Activated CD4-positive, alpha-beta T cell treated with anti-CD3 and anti-CD28 coated beads for 36 hours (primary cell): ENCODE data around the gene ASCC1. TPM values are rescaled to one million over a fixed set of nuclear protein-coding genes. Genes with fewer than 3 reads are reported as not detected.

Source experiments
- ATAC-seq: fragments of 200-7000 bp; cut with Tn5 transposase; one replicate; pipeline ENCODE4 v1.10.0; 2021; ENCODE audit warnings: mild to moderate bottlenecking, moderate library complexity
- CTCF ChIA-PET: fragments of 350-600 bp; sonication (Branson Sonifier 250); formaldehyde crosslinking; loops from one replicate; lab custom pipeline; 2021; ENCODE audit warnings: antibody characterized with exemption; lab: Charles Lee
- POLR2A ChIA-PET: fragments of 350-600 bp; sonication (Branson Sonifier 250); formaldehyde crosslinking; loops from one replicate; lab custom pipeline; 2021; ENCODE audit warnings: antibody characterized with exemption, inconsistent platforms; lab: Charles Lee
- DNase-seq: peaks from one replicate; pipeline ENCODE4 v3.0.0-alpha.2; 2020
- H3K27ac Mint-ChIP-seq: one replicate; pipeline ENCODE4 v1.8.0; 2021; ENCODE audit warnings: mixed read lengths
- H3K27me3 Mint-ChIP-seq: one replicate; pipeline ENCODE4 v1.8.0; 2021; ENCODE audit warnings: mixed read lengths
- H3K36me3 Mint-ChIP-seq: one replicate; pipeline ENCODE4 v1.8.0; 2021; ENCODE audit warnings: low read depth, mixed read lengths
- H3K4me1 Mint-ChIP-seq: one replicate; pipeline ENCODE4 v1.8.0; 2021; ENCODE audit warnings: mixed read lengths
- H3K4me3 Mint-ChIP-seq: one replicate; pipeline ENCODE4 v1.8.0; 2021; ENCODE audit warnings: mild to moderate bottlenecking, moderate library complexity, mixed read lengths
- H3K9me3 Mint-ChIP-seq: one replicate; pipeline ENCODE4 v1.8.0; 2021; ENCODE audit warnings: low read depth, mixed read lengths
- intact Hi-C, 2 experiments: fragments of 100-400 bp; cut with DNase I in 1 of 2; cut with micrococcal nuclease in 1 of 2; formaldehyde crosslinking; loops; one replicate each; pipeline versions ENCODE4 v1.14.2 to v1.15.1; 2022 to 2024; cut with DNase I, micrococcal nuclease
- total RNA-seq, 2 experiments: library from RNA; stranded (reverse); gene quantifications; one replicate each; pipeline ENCODE4 v1.2.3, GENCODE V29; 2021

Gene ASCC1
- total RNA-seq, 2 experiments from 2014 or later: 67.8 to 68.9 TPM

- intact Hi-C loops: loop anchor here (2.0 to 10.0 kb wide), 3 partner anchors 89 to 204 kb away; no protein-coding TSS in a partner anchor
- Mint-ChIP-seq H3K4me1 (peaks cover 33% of the 10 kb centered on the region), H3K27me3 (no peaks in the 10 kb centered on the region), H3K36me3 (peaks cover 25% of the 10 kb centered on the region), H3K4me3 (no peak overlapping the region), H3K27ac (no peak overlapping the region), H3K9me3 (peaks cover 3% of the 10 kb centered on the region)
- ChIA-PET CTCF (interaction anchor here (0.5 to 3.0 kb wide), 11 partner anchors 10 to 205 kb away, joined by 3 to 14 read pairs (median 3); partner anchors contain the start of gene ASCC1), POLR2A (interaction anchor here (0.5 to 0.9 kb wide), 5 partner anchors 21 to 254 kb away, joined by 3 to 5 read pairs (median 3); no protein-coding TSS in a partner anchor)
- no peak for ATAC-seq
- no peak for DNase-seq
Observed at GRCh38 chr10:72132854-72133253, 83.2 kb downstream of the ASCC1 start.

GRCh38 chr10:72127571-72127970 lies 88.5 kb downstream of the ASCC1 start:
- POLR2A ChIA-PET: no interaction called here
- Mint-ChIP-seq H3K4me3 (no peak overlapping the region), H3K27me3 (no peaks in the 10 kb centered on the region), H3K36me3 (peaks cover 11% of the 10 kb centered on the region), H3K4me1 (peaks cover 29% of the 10 kb centered on the region), H3K27ac (no peak overlapping the region), H3K9me3 (no peaks in the 10 kb centered on the region)
- DNase-seq (no peak), ATAC-seq (no peak)
- intact Hi-C loops: no loop called here
- CTCF ChIA-PET: interaction anchor here (0.6 to 4.1 kb wide), 11 partner anchors 8 to 214 kb away, joined by 3 to 34 read pairs (median 4); no protein-coding TSS in a partner anchor

DNA sequence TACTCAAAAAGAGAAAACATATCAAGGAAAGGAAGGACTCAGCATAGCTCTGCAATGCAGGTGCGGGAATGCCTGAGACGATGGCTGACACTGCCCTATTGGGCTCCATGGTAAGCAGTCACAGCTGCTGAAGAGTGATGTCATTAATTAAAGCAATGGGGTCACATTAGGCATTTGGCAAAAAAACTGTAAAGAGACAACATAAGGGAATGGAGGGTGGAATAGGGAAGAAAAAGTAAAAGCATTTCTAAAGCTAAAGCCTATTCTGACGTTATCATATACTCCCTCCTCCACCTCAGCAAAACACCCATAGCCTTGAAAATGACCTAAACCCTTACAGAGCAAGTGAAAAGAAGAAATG lies 89.2 kb downstream of the ASCC1 start:
- Mint-ChIP-seq H3K4me3 (no peak overlapping the region), H3K27ac (no peak overlapping the region), H3K4me1 (peaks cover 34% of the 10 kb centered on the region), H3K9me3 (no peaks in the 10 kb centered on the region), H3K36me3 (peaks cover 12% of the 10 kb centered on the region), H3K27me3 (no peaks in the 10 kb centered on the region)
- ChIA-PET CTCF (interaction anchor here (0.6 to 4.1 kb wide), 15 partner anchors 9 to 215 kb away, joined by 3 to 34 read pairs (median 4); no protein-coding TSS in a partner anchor), POLR2A (no interaction called here)
- ATAC-seq (no peak), DNase-seq (no peak)
- intact Hi-C loops: loop anchor here in 1 of 2 experiments (1.0 kb wide), 1 partner anchor 213 kb away; no protein-coding TSS in a partner anchor

- H3K4me3 Mint-ChIP-seq: no peak overlapping the region
- H3K36me3 Mint-ChIP-seq: peaks cover 16% of the 10 kb centered on the region
- DNase-seq (no peak), ATAC-seq (peak; percentile 44)
- CTCF ChIA-PET: interaction anchor here (0.7 to 4.1 kb wide), 14 partner anchors 10 to 215 kb away, joined by 3 to 34 read pairs (median 4); no protein-coding TSS in a partner anchor
- intact Hi-C loops: loop anchor here in 1 of 2 experiments (1.0 kb wide), 1 partner anchor 214 kb away; no protein-coding TSS in a partner anchor
- POLR2A ChIA-PET: interaction anchor here (0.7 kb wide), 1 partner anchor 147 kb away, joined by 3 read pairs; no protein-coding TSS in a partner anchor
- no peaks in the 10 kb centered on the region for H3K27me3 Mint-ChIP-seq
- H3K4me1 Mint-ChIP-seq: peaks cover 39% of the 10 kb centered on the region
- H3K9me3 Mint-ChIP-seq: no peaks in the 10 kb centered on the region
- no peak overlapping the region for H3K27ac Mint-ChIP-seq
Observed at GRCh38 chr10:72126184-72126871, 89.7 kb downstream of the ASCC1 start.

DNA sequence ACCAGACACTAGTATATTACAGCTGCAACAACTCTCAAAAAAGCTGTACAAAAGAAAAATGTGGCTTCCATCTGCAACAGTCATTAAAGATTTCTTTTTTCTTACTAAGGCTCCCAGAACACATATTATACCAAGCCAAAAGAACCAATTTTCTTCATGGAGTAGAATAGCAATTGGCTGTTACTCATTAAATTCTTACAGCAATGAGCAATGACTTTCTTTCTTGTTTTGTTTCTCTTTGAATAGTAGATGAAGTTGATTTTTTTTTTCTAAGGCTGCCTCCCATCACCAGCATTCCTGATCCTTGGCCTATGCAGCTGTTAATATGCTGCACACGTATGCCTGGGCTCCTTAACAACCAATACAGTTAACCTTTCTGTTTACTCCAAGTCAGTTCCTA lies 91.1 kb downstream of the ASCC1 start:
- Mint-ChIP-seq H3K27me3 (no peaks in the 10 kb centered on the region), H3K27ac (peak overlapping the region; percentile 20), H3K4me3 (no peak overlapping the region), H3K4me1 (peaks cover 39% of the 10 kb centered on the region), H3K36me3 (peaks cover 18% of the 10 kb centered on the region), H3K9me3 (no peaks in the 10 kb centered on the region)
- no peak for ATAC-seq
- no peak for DNase-seq
- ChIA-PET POLR2A (interaction anchor here (0.8 kb wide), 1 partner anchor 766 kb away, joined by 3 read pairs; no protein-coding TSS in a partner anchor), CTCF (interaction anchor here (0.6 to 4.1 kb wide), 8 partner anchors 11 to 823 kb away, joined by 3 to 34 read pairs (median 4); no protein-coding TSS in a partner anchor)
- intact Hi-C loops: no loop called here

DNA sequence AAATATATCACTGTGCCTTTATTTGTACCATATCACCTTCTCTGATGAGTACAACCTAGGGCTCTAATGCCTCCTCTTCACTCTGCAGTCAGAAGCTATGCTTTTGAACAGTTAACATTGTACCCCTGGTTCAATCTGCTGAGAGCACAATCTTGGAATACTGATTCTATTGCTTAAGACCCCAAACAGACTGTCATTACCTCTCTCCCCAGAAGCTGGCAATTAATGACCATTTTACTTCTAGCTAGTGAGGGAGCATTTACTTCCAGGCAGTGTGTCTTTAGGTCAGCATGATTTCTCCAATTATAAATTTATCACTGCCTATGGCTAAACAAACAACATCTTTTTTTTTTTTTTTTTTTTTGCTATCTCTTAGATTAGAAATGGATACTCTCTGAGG lies 91.7 kb downstream of the ASCC1 start:
- CTCF ChIA-PET: interaction anchor here (1.0 to 2.2 kb wide), 3 partner anchors 11 to 217 kb away, joined by 3 to 8 read pairs (median 7); no protein-coding TSS in a partner anchor
- intact Hi-C loops: no loop called here
- Mint-ChIP-seq H3K27me3 (no peaks in the 10 kb centered on the region), H3K9me3 (no peaks in the 10 kb centered on the region), H3K4me3 (no peak overlapping the region), H3K27ac (no peak overlapping the region), H3K36me3 (peaks cover 20% of the 10 kb centered on the region), H3K4me1 (peaks cover 39% of the 10 kb centered on the region)
- no peak for DNase-seq
- ATAC-seq: no peak
- POLR2A ChIA-PET: interaction anchor here (0.7 to 0.8 kb wide), 2 partner anchors 14 to 767 kb away, joined by 3 read pairs; no protein-coding TSS in a partner anchor

- Mint-ChIP-seq H3K27me3 (no peaks in the 10 kb centered on the region), H3K9me3 (no peaks in the 10 kb centered on the region), H3K36me3 (peaks cover 20% of the 10 kb centered on the region), H3K4me1 (peaks cover 39% of the 10 kb centered on the region), H3K27ac (peak overlapping the region; percentile 58), H3K4me3 (no peak overlapping the region)
- CTCF ChIA-PET: interaction anchor here (1.0 to 2.2 kb wide), 4 partner anchors 9 to 218 kb away, joined by 3 to 8 read pairs (median 5); no protein-coding TSS in a partner anchor
- no peak for ATAC-seq
- no peak for DNase-seq
- intact Hi-C loops: no loop called here
- POLR2A ChIA-PET: no interaction called here
Observed at GRCh38 chr10:72123616-72124015, 92.5 kb downstream of the ASCC1 start.

DNA sequence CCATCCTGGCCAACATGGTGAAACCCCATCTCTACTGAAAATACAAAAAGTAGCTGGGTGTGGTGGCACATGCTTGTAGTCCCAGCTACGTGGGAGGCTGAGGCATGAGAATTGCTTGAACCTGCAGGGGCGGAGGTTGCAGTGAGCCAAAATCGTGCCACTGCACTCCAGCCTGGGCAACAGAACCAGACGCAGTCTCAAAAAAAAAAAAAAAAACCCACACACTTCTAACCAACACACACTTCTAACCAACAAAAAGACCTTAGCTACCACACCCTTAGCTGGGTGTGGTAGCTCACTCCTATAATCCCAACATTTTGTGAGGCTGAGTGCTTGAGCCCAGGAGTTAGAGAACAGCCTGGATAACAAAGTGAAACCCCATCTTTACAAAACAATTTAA lies 93.9 kb downstream of the ASCC1 start:
- Mint-ChIP-seq H3K4me3 (no peak overlapping the region), H3K36me3 (peaks cover 25% of the 10 kb centered on the region), H3K27me3 (no peaks in the 10 kb centered on the region), H3K27ac (peak overlapping the region; percentile 17), H3K9me3 (peaks cover 2% of the 10 kb centered on the region), H3K4me1 (peaks cover 42% of the 10 kb centered on the region)
- DNase-seq: peak; percentile 46
- ATAC-seq: peak; percentile 34
- CTCF ChIA-PET: interaction anchor here (0.6 to 1.2 kb wide), 5 partner anchors 8 to 216 kb away, joined by 3 to 4 read pairs (median 4); no protein-coding TSS in a partner anchor
- intact Hi-C loops: no loop called here
- POLR2A ChIA-PET: no interaction called here

- Mint-ChIP-seq H3K36me3 (peaks cover 25% of the 10 kb centered on the region), H3K9me3 (peaks cover 6% of the 10 kb centered on the region), H3K4me3 (no peak overlapping the region), H3K4me1 (peaks cover 37% of the 10 kb centered on the region), H3K27me3 (no peaks in the 10 kb centered on the region), H3K27ac (peak overlapping the region; percentile 47)
- ATAC-seq (no peak), DNase-seq (no peak)
- intact Hi-C loops: no loop called here
- ChIA-PET POLR2A (no interaction called here), CTCF (no interaction called here)
Observed at GRCh38 chr10:72121389-72121788, 94.7 kb downstream of the ASCC1 start.

DNA sequence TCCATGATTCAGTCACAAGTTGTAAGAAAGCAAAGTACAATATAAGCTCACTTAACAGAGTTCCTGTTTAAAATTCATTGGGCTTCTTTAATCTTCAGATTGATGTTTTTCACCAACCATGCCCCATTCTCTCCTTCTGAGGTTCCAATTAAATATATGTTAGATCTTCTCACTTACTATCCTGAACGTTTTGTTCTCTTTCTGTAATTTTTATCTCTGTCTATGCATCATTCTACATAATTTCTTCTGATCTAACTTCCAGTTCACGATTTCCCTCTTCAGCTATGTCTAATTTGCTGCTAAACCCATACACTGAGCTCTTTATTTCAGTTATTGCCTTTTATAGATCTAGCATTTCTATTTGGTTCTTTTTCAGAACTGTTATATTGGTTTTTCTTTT lies 99.7 kb downstream of the ASCC1 start:
- Mint-ChIP-seq H3K27me3 (no peaks in the 10 kb centered on the region), H3K4me3 (no peak overlapping the region), H3K36me3 (peaks cover 42% of the 10 kb centered on the region), H3K27ac (no peak overlapping the region), H3K4me1 (peaks cover 23% of the 10 kb centered on the region), H3K9me3 (peaks cover 7% of the 10 kb centered on the region)
- ChIA-PET CTCF (interaction anchor here (0.7 to 1.1 kb wide), 4 partner anchors 10 to 70 kb away, joined by 3 to 4 read pairs (median 4); no protein-coding TSS in a partner anchor), POLR2A (no interaction called here)
- ATAC-seq: no peak
- intact Hi-C loops: no loop called here
- no peak for DNase-seq

DNA sequence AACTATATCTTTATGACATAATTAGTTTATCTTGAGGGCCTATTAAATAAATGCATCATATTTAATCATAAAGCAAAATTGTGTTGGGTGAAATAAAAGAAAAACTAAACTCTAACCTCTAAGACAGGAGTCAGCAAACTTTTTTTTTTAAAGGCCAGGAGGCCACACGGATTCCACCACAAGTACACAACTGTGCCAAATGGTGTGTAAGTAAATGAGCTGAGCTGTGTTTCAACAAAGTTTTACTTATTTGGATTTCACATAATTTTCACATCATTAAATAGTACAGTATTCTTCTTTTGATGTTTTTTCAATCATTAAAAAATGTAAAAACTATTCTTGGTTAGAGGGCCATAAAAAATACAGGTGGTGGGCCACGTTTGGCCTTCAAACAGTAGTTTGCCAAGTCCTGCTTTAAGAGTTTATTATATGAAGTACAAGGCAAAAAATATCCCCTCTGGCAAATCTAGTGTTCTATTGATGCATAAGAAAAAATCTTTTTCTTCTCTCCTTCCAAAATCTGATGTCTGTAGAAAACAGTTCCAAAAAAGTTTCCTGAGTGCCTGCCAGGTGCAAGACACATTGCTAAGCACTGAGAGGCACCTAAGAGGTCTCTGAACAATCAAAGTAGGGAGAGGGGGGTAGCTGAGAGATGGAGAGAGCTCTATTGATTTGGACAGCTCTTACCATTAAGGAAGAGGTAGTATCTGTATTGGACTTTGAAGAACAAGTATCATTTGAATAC lies 101.2 kb downstream of the ASCC1 start:
- peaks cover 42% of the 10 kb centered on the region for H3K36me3 Mint-ChIP-seq
- H3K4me3 Mint-ChIP-seq: no peak overlapping the region
- H3K9me3 Mint-ChIP-seq: peaks cover 7% of the 10 kb centered on the region
- POLR2A ChIA-PET: no interaction called here
- no peak overlapping the region for H3K27ac Mint-ChIP-seq
- DNase-seq (no peak), ATAC-seq (no peak)
- CTCF ChIA-PET: interaction anchor here (0.7 to 1.6 kb wide), 9 partner anchors 8 to 371 kb away, joined by 3 to 8 read pairs (median 3); no protein-coding TSS in a partner anchor
- H3K4me1 Mint-ChIP-seq: peaks cover 35% of the 10 kb centered on the region
- H3K27me3 Mint-ChIP-seq: no peaks in the 10 kb centered on the region
- intact Hi-C loops: no loop called here
